Esophagus squamous epithelium (tissue), 4 donors: ENCODE results near the gene ATG9B.

Source experiments
- POLR2A ChIP-seq, 4 donors: fragments of 450-650 bp; IDR thresholded peaks; one replicate each; pipeline ENCODE4 v1.6.1; 2017; ENCODE audit warnings: antibody characterized with exemption in 4 of 4, mild to moderate bottlenecking in 4 of 4, moderate library complexity in 3 of 4
- TF ChIP-seq, protein P1 (sequence below), 6 experiments: fragments of 450-650 bp in 4 of 6; fragments of 200-600 bp in 2 of 6; sonication (generic) in 2 of 6; IDR thresholded peaks; one replicate each; pipeline ENCODE4 v1.5.1; 2016 to 2019; ENCODE audit warnings: antibody characterized with exemption in 6 of 6, mild to moderate bottlenecking in 4 of 6, moderate library complexity in 4 of 6

DNA sequence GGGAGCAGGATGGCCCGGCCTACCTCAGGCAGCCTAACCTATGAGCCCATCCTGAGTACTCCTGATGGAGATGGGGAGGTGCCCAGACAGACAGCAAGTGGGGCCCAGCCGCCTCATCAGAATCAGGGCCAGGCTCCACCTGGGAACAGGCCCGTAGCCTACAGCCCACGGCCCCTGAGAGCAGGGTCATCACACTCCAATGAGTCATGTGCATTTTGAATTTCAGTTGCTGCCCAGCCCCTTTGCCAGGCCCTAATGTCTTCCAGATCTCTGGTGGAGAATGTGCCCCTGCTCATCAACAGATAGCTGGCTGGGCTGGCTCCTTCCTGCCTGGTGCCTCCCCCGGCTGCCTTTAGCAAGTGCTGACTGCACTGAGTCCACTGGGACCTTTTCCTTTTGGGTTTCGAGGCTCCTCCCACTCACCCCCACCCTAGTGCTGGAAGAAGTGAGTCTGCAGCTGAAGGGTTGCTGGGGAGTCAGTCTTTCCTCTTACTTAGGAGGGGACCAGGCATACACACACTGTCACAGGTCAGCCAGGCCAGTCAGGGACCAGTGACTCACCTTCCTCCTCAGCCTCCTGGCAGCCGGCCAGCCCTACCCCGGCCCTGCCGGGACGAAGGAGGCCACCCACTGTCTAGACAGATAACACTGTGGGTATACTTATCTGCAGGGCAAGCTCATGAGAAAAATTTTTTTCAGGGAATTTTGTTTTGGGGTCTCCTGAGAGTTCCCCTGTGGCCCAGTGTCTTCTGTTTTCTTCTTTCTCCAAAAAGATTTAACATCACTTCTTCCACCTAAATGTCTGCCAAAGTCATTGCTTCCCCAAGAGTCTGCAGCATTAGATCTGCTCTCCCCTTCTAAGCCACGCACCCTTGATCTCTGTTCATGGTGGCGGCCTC is 14.9 kb upstream of the ATG9B start:
- TF ChIP-seq POLR2A (IDR thresholded peaks at IDR 0.05): no peak
- TF ChIP-seq, protein P1, sequence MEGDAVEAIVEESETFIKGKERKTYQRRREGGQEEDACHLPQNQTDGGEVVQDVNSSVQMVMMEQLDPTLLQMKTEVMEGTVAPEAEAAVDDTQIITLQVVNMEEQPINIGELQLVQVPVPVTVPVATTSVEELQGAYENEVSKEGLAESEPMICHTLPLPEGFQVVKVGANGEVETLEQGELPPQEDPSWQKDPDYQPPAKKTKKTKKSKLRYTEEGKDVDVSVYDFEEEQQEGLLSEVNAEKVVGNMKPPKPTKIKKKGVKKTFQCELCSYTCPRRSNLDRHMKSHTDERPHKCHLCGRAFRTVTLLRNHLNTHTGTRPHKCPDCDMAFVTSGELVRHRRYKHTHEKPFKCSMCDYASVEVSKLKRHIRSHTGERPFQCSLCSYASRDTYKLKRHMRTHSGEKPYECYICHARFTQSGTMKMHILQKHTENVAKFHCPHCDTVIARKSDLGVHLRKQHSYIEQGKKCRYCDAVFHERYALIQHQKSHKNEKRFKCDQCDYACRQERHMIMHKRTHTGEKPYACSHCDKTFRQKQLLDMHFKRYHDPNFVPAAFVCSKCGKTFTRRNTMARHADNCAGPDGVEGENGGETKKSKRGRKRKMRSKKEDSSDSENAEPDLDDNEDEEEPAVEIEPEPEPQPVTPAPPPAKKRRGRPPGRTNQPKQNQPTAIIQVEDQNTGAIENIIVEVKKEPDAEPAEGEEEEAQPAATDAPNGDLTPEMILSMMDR (IDR thresholded peaks at IDR 0.05): no peak
